OCI-LY1 (cell line): ENCODE results near the gene ZNF831.

Source experiments
- EZH2 ChIP-seq: fragments of 200-600 bp; sonication (generic), shearing (Covaris generic); IDR thresholded peaks from 2 replicates; pipeline ENCODE4 v1.8.0; 2017; ENCODE audit warnings: borderline replicate concordance, mixed run types, mild to moderate bottlenecking, antibody characterized with exemption, low read length, moderate library complexity, mixed read lengths
- TF ChIP-seq, protein P1 (sequence below): fragments of 200-600 bp; sonication (generic), shearing (Covaris generic); IDR thresholded peaks from 2 replicates; pipeline ENCODE4 v1.5.1; 2017; ENCODE audit warnings: mild to moderate bottlenecking, antibody characterized with exemption, low read length, moderate library complexity, mixed read lengths

DNA sequence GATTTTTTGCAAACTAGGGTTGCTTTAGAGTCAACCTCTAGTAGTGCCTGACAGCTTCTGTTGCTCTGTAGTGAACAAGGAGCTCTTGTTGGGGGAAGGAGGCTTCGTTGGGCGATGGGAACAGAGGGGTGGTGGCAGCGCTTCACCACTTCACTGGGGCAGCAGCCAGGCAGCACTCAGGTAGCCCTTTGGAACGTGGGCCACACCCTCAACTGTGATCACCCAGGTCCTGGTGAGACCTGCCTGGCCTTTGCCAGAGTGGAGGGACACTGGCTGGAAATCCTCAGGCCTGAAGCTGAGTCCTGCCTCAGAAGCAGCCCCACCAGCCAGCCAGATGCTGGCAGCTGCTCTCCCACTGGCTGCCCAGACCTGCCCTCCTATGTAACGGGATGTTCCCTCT, 126.4 kb downstream of the ZNF831 start:
- TF ChIP-seq, protein P1, sequence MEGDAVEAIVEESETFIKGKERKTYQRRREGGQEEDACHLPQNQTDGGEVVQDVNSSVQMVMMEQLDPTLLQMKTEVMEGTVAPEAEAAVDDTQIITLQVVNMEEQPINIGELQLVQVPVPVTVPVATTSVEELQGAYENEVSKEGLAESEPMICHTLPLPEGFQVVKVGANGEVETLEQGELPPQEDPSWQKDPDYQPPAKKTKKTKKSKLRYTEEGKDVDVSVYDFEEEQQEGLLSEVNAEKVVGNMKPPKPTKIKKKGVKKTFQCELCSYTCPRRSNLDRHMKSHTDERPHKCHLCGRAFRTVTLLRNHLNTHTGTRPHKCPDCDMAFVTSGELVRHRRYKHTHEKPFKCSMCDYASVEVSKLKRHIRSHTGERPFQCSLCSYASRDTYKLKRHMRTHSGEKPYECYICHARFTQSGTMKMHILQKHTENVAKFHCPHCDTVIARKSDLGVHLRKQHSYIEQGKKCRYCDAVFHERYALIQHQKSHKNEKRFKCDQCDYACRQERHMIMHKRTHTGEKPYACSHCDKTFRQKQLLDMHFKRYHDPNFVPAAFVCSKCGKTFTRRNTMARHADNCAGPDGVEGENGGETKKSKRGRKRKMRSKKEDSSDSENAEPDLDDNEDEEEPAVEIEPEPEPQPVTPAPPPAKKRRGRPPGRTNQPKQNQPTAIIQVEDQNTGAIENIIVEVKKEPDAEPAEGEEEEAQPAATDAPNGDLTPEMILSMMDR = no peak
- no peak for TF ChIP-seq EZH2
